ENCODE measurements around the gene RBBP9.

DNA sequence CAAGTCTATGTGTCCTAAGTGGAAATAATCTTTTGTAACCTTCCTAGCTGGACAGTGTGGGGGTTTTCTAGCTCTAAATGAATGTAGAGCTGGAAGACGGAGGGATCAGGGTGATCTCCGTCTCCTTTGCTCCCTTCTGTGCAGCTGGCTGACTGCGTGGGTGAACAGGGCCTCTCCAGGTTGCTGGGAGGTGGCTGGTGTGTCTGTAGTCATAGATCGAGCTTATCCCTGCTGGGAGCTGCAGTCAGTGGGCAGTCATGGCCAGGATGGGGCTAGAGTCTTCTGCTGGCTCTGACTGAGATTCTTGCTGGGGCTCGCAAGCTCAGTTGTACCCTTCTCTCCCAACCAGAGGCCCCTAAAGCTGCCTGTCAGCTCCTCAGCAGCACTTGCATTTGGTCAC, 17.1 kb upstream of the RBBP9 start:
- TF ChIP-seq CTCF (IDR thresholded peaks at IDR 0.05; ENCODE audit: poor library complexity, severe bottlenecking) (no peak), SMC3 (conservative IDR thresholded peaks at IDR 0.05; ENCODE audit: poor library complexity) (no peak), REST (IDR thresholded peaks at IDR 0.05; ENCODE audit: borderline replicate concordance) (no peak), POLR2AphosphoS5 (IDR thresholded peaks at IDR 0.05) (no peak), MXI1 (conservative IDR thresholded peaks at IDR 0.05; ENCODE audit: poor library complexity, severe bottlenecking) (no peak), TAF1 (IDR thresholded peaks at IDR 0.05; ENCODE audit: low read depth) (no peak)
